A549 (cell line): ENCODE measurements around the gene MSI2.

ENCODE experiments used
- BHLHE40 ChIP-seq: IDR thresholded peaks from 2 replicates; pipeline ENCODE4 v1.6.1; 2012; ENCODE audit warnings: low read depth, low read length, inconsistent platforms
- EP300 ChIP-seq, 2 experiments: fragments of >200 bp; sonication (Bioruptor Twin); formaldehyde crosslinking; IDR thresholded peaks; 2 replicates in 1 of 2; 3 replicates in 1 of 2; pipeline ENCODE4 v1.6.1; 2016 to 2017
- FOSL2 ChIP-seq, 2 experiments: fragments of 450-650 bp in 1 of 2; fragments of >200 bp in 1 of 2; sonication (Bioruptor Twin) in 1 of 2; formaldehyde crosslinking; IDR thresholded peaks; 2 replicates each; pipeline versions ENCODE4 v1.5.0 to v1.6.1; 2016 to 2020; ENCODE audit warnings: mild to moderate bottlenecking in 1 of 2, moderate library complexity in 1 of 2
- HDAC2 ChIP-seq: fragments of 200-600 bp; sonication (generic); IDR thresholded peaks from 2 replicates; pipeline ENCODE4 v1.6.1; 2016
- KDM5A ChIP-seq: fragments of 200-600 bp; sonication (generic); IDR thresholded peaks from 2 replicates; pipeline ENCODE4 v1.6.1; 2016; ENCODE audit warnings: antibody characterized with exemption, mild to moderate bottlenecking
- MAX ChIP-seq: IDR thresholded peaks from 2 replicates; pipeline ENCODE4 v1.6.1; 2012
- MAZ ChIP-seq: fragments of 150-350 bp; IDR thresholded peaks from 2 replicates; pipeline ENCODE4 v1.6.1; 2014; ENCODE audit warnings: antibody characterized with exemption, low read depth, low read length, borderline replicate concordance
- POLR2A ChIP-seq: IDR thresholded peaks from 2 replicates; pipeline ENCODE4 v1.6.1; 2012; ENCODE audit warnings: mild to moderate bottlenecking, low read length
- SMC3 ChIP-seq: fragments of >200 bp; sonication (Bioruptor Twin); formaldehyde crosslinking; IDR thresholded peaks from 3 replicates; pipeline ENCODE4 v1.6.1; 2018; ENCODE audit warnings: inconsistent platforms
- TF ChIP-seq, protein P1 (sequence below): fragments of 150-350 bp; IDR thresholded peaks from 2 replicates; pipeline ENCODE4 v1.6.1; 2014; ENCODE audit warnings: low read depth, mild to moderate bottlenecking, low read length
- TF ChIP-seq, protein P2 (sequence below): fragments of >200 bp; sonication (Bioruptor Twin); formaldehyde crosslinking; IDR thresholded peaks from 3 replicates; pipeline ENCODE4 v1.5.1; 2016
- TF ChIP-seq, protein P3 (sequence below): IDR thresholded peaks from 2 replicates; pipeline ENCODE4 v1.6.1; 2012

DNA sequence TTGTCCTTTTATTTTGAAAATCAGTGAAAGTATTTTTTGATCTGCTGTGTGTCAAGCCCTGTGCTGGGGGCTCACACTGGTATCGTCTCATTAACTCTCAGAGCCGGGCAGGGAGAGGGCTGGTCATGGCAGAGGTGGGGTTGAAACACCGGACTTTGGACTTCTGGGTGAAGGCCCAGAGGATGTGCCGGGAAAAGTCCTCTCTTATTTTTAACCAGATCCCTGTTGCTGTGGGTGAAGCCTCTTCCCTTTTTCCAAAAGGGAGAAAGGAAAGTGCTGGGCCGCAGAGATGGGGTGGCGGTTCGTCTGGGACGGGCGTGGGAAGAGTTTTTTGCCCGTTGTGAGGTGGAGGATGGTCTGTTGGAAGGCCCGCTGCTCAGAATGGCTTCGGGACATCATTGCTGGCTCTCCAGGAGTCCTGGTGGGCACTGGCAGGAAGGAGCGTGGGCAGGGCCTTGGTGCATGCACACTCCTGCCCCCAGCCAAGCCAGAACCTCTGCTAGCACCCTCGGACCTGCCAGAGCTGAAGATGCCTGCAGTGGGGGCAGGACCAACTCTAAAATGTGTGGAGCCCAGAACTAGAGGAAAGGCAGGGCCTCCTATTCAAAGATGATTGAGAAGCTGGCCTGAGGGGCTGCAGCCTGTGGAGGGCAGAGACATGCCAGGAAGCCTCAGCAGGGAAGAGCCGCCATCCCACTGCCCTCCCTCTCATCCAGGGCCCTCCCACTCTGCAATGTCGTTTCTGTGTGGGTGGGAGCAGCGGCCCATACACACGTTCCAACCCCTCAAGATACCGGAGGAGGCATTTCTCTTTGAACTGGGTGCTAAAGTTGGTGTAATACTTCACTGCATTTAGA lies 275.6 kb downstream of the MSI2 start:
- TF ChIP-seq HDAC2 (no peak), BHLHE40 (no peak), EP300 (IDR thresholded peaks at IDR 0.05) (no peak), MAZ (no peak), MAX (no peak), POLR2A (no peak; the same call in 1 of the 2 replicates), KDM5A (no peak), SMC3 (no peak), FOSL2 (IDR thresholded peaks at IDR 0.05) (no peak), FOSL2 (CRISPR knock-in tag; IDR thresholded peaks at IDR 0.05) (no peak)
- TF ChIP-seq, protein P1, sequence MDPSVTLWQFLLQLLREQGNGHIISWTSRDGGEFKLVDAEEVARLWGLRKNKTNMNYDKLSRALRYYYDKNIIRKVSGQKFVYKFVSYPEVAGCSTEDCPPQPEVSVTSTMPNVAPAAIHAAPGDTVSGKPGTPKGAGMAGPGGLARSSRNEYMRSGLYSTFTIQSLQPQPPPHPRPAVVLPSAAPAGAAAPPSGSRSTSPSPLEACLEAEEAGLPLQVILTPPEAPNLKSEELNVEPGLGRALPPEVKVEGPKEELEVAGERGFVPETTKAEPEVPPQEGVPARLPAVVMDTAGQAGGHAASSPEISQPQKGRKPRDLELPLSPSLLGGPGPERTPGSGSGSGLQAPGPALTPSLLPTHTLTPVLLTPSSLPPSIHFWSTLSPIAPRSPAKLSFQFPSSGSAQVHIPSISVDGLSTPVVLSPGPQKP = no peak
- TF ChIP-seq, protein P2, sequence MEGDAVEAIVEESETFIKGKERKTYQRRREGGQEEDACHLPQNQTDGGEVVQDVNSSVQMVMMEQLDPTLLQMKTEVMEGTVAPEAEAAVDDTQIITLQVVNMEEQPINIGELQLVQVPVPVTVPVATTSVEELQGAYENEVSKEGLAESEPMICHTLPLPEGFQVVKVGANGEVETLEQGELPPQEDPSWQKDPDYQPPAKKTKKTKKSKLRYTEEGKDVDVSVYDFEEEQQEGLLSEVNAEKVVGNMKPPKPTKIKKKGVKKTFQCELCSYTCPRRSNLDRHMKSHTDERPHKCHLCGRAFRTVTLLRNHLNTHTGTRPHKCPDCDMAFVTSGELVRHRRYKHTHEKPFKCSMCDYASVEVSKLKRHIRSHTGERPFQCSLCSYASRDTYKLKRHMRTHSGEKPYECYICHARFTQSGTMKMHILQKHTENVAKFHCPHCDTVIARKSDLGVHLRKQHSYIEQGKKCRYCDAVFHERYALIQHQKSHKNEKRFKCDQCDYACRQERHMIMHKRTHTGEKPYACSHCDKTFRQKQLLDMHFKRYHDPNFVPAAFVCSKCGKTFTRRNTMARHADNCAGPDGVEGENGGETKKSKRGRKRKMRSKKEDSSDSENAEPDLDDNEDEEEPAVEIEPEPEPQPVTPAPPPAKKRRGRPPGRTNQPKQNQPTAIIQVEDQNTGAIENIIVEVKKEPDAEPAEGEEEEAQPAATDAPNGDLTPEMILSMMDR = no peak
- TF ChIP-seq, protein P3, sequence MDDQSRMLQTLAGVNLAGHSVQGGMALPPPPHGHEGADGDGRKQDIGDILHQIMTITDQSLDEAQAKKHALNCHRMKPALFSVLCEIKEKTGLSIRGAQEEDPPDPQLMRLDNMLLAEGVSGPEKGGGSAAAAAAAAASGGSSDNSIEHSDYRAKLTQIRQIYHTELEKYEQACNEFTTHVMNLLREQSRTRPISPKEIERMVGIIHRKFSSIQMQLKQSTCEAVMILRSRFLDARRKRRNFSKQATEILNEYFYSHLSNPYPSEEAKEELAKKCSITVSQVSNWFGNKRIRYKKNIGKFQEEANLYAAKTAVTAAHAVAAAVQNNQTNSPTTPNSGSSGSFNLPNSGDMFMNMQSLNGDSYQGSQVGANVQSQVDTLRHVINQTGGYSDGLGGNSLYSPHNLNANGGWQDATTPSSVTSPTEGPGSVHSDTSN = no peak
